A172 (cell line): ENCODE data around the gene TMEM14C. TPM values are rescaled to one million over a fixed set of nuclear protein-coding genes. Genes with fewer than 3 reads are reported as not detected.

Experiments used
- DNase-seq: peaks from one replicate; pipeline ENCODE4 v3.0.0-alpha.2; 2015; ENCODE audit warnings: low spot score
- total RNA-seq: library from RNA; depleted of rRNA; stranded (reverse); fragments of >200 nt; shearing (Covaris generic); gene quantifications from 2 replicates; pipeline ENCODE4 v1.2.3, GENCODE V29; 2014; rRNA removed

The TMEM14C gene
- total RNA-seq, result 312 and 395 TPM in 2 replicates

- DNase-seq, result peak; percentile 95
Measured at GRCh38 chr6:10722820-10723566, at the start of gene TMEM14C. Gene TMEM14C (plus strand): TSS chr6:10723070. CDS start chr6:10724614, 1,544 bp downstream.

- no peak for DNase-seq
Measured at GRCh38 chr6:10676403-10676802, 46.5 kb upstream of the TMEM14C start.

- DNase-seq, result no peak
Measured at GRCh38 chr6:10678456-10678855, 44.4 kb upstream of the TMEM14C start.

GRCh38 chr6:10681795-10682194 is 41.1 kb upstream of the TMEM14C start:
- DNase-seq, result no peak

- no peak for DNase-seq
Measured at GRCh38 chr6:10682355-10682988, 40.4 kb upstream of the TMEM14C start.

GRCh38 chr6:10684618-10685017 is 38.3 kb upstream of the TMEM14C start:
- no peak for DNase-seq

GRCh38 chr6:10685092-10685915 is 37.6 kb upstream of the TMEM14C start:
- no peak for DNase-seq

GRCh38 chr6:10686901-10687300 is 36.0 kb upstream of the TMEM14C start:
- no peak for DNase-seq

DNA sequence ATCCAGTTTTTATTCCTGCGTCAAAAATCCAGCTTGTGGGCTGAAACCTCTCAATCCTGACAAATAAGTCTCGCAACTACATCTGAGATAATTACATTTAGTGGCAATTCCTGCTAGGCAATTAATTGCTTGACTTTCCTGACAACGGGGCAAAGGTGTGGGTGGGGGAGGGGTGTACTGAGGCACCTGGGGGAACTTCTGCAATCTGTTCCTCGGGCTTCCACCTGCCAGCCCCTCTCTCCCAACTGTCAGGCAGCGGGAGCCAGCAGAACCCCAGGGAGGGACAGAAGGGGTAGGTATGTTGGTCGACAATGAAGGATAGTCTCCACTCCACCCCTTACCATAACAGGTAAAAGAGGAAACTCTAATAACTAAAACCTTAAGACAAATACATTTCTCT is 35.3 kb upstream of the TMEM14C start:
- DNase-seq, result no peak

DNA sequence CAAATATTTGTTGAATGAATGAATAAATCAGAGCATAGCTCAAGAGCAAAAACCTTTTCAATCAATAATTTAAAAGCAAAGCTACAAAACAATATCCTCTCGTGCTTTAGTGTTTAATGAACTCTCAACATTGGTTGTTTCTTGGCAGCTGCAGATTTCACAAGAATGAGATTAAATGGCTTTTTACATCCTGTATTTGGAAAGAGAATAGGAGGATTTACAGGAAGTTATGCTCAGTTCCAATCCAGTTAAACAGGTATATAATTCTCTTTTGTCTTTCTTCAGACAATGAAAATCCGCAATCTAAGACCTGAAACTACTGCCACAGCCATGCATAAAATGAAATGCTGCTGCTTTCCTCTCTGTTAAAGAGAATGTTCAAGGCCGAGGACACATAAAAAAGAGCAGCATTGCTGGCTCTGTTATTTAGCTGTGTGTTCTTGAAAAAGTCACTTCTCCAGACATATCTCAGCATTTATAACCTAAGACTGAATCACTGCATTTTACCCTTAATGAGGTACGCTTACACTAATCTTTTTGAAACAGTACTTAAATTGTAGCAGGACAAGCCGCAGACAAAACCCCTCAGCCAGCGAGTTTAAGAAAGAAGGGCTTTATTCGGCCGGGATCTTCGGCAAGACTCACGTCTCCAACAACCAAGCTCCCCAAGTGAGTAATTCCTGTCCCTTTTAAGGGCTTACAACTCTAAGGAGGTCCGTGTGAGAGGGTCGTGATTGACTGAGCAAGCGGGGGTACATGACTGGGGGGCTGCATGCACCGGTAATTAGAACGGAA is 32.0 kb upstream of the TMEM14C start:
- no peak for DNase-seq

GRCh38 chr6:10692965-10693538 is 29.8 kb upstream of the TMEM14C start:
- DNase-seq, result no peak

GRCh38 chr6:10694302-10695085 is 28.4 kb upstream of the TMEM14C start, which contains the start of the genes C6orf52 and PAK1IP1:
Gene C6orf52 (minus strand): TSS chr6:10694616. CDS start chr6:10687550, 7,066 bp downstream.
Gene PAK1IP1 (plus strand): TSS chr6:10694972. CDS start chr6:10694986, 14 bp downstream.
- peak; percentile 86 for DNase-seq

DNA sequence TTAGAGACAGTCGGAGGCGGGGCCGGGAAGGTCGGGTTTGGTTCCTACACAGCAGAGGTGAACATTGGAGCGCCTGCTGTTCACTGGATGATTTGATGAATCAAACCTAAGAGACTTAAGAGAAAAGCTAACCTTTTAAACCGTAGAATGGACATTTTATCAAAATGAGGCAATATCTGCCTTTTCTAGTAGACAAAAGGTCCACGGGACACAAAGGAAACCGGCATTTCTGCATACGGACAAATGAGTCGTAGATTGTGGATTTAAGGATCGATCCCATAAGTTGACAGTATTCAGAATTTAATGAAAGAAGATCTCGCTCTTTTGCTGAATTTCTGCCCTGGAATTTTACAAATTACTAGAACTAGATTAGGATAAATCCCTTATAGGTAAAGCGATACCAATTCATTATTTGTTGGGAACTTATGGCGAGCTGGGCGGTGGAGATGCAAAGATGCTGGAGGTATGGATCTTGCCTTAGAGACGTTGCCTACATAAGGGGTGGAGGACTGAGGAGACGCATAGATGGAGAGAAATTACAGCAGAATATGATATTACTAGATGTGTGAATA is 27.7 kb upstream of the TMEM14C start:
- DNase-seq, result no peak

- no peak for DNase-seq
Measured at GRCh38 chr6:10696655-10697054, 26.2 kb upstream of the TMEM14C start.

DNA sequence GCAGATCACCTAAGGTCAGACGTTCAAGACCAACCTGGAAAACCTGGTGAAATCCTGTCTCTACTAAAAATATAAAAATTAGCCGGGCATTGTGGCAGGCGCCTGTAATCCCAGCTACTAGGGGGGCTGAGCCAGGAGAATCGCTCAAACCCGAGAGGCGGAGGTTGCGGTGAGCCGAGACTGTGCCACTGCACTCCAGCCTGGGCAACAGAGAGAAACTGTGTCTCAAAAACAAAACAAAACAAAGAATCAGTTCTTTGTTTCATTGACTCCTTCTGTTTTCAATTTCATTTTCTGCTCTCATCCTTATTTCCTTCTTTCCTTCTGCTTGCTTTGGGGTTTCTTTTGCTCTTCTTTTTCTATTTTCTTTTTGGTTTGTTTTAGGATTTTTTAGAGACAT is 8.9 kb upstream of the TMEM14C start:
- no peak for DNase-seq

DNA sequence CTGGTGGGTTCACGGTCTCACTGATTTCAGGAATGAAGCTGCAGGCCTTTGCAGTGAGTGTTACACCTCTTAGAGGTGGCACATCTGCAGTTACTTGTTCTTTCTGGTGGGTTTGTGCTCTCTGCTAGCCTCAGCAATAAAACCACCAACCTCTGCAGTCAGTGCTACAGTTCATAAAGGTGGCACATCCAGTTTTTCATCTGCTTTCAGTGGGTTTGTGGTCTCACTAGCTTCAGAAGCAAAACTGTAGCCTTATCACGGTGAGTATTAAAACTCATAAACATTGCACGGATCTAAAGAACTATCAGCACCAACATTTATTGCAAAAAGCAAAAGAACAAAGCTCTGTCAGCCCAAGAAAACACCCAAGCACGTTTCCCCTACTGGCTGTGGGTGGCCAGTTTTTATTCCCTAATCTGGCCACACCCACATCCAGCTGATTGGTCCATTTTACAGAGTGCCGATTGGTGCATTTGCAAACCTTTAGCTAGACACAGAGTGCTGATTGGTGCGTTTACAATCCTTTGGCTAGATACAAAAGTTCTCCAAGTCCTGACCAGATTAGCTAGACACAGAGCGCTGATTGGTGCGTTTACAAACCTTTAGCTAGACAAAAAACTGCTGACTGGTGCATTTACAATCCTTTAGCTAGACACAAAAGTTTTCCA is 3.4 kb upstream of the TMEM14C start:
- peak; percentile 44 for DNase-seq

DNA sequence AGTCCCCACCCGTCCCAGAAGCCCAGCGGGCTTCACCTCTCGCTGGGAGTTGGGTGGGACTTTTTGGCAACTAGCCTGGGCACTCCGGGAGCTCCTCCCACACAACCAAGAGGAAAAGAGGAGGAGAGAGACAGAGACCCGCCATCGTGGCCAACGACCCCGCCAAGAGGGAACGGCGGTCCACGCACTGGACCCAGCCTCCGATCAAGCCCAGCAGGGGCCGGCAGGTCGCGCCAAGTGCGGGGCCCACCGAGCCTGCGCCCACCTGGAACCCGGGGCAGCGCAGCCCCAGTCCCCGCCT is 3.0 kb upstream of the TMEM14C start:
- DNase-seq, result no peak

DNA sequence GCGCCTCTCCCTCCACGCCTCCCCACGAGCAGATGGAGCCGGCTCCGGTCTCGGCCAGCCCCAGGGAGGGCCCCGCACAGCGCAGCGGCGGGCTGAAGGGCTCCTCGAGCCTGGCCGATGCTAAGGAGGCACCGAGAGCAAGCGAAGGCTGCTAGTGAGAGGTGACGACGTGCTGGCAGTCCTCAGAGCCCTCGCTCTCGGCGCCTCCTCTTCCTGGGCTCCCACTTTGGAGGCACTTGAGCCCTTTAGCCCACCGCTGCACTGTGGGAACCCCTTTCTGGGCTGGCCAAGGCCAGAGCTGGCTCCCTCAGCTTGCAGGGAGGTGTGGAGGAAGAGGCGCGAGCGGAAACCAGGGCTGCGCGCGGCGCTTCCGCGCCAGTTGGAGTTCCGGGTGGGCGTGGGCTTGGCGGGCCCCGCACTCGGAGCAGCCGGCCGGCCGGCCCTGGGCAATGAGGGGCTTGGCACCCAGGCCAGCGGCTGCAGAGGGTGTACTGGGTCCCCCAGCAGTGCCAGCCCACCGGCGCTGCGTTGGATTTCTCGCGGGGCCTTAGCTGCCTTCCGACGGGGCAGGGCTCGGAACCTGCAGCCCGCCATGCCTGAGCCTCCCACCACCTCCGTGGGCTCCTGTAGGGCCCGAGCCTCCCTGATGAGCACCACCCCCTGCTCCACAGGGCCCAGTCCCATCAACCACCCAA is 2.5 kb upstream of the TMEM14C start:
- DNase-seq, result no peak
